HepG2 (cell line): ENCODE measurements around the gene RSAD2. TPM values are rescaled to one million over a fixed set of nuclear protein-coding genes. Genes with fewer than 3 reads are reported as not detected.
A peak's percentile ranks its signal among the peaks of the same experiment; 100 is the strongest.

Source experiments
- CCDC6 ChIP-seq: sonication (generic); formaldehyde crosslinking; IDR thresholded peaks from 2 replicates; pipeline ENCODE4 v1.8.1; 2022; ENCODE audit warnings: mild to moderate bottlenecking, missing genetic modification reagents, moderate library complexity
- KDM5B ChIP-seq: sonication (generic); formaldehyde crosslinking; IDR thresholded peaks from 2 replicates; pipeline ENCODE4 v1.4.0; 2020; ENCODE audit warnings: missing genetic modification reagents, mild to moderate bottlenecking, borderline replicate concordance
- NCOA1 ChIP-seq: sonication (generic); formaldehyde crosslinking; IDR thresholded peaks from 2 replicates; pipeline ENCODE4 v1.9.0; 2021; ENCODE audit warnings: missing genetic modification reagents
- NFRKB ChIP-seq: fragments of 450-650 bp; IDR thresholded peaks from 2 replicates; pipeline ENCODE4 v1.6.1; 2017
- TMF1 ChIP-seq: sonication (generic); formaldehyde crosslinking; IDR thresholded peaks from 2 replicates; pipeline ENCODE4 v1.8.1; 2022; ENCODE audit warnings: low read depth, missing genetic modification reagents
- TP53 ChIP-seq: sonication (generic); formaldehyde crosslinking; conservative IDR thresholded peaks from 2 replicates; pipeline ENCODE4 v1.4.0; 2020; ENCODE audit warnings: missing genetic modification reagents
- ZMYM4 ChIP-seq: sonication (generic); formaldehyde crosslinking; IDR thresholded peaks from 2 replicates; pipeline ENCODE4 v1.8.1; 2023; ENCODE audit warnings: mild to moderate bottlenecking, missing genetic modification reagents
- ZNF138 ChIP-seq: sonication (generic); formaldehyde crosslinking; IDR thresholded peaks from 2 replicates; pipeline ENCODE4 v1.5.0; 2020; ENCODE audit warnings: mild to moderate bottlenecking, low read depth, missing genetic modification reagents
- ZNF605 ChIP-seq: sonication (generic); formaldehyde crosslinking; IDR thresholded peaks from 2 replicates; pipeline ENCODE4 v1.8.0; 2022; ENCODE audit warnings: mild to moderate bottlenecking, missing genetic modification reagents
- ZNF619 ChIP-seq: sonication (generic); formaldehyde crosslinking; IDR thresholded peaks from 2 replicates; pipeline ENCODE4 v1.4.0; 2020; ENCODE audit warnings: mild to moderate bottlenecking, missing genetic modification reagents
- ZNF883 ChIP-seq: sonication (generic); formaldehyde crosslinking; IDR thresholded peaks from 2 replicates; pipeline ENCODE4 v1.5.1; 2020; ENCODE audit warnings: mild to moderate bottlenecking, missing genetic modification reagents; ENCODE audit errors: not compliant biosample characterization
- polyA plus RNA-seq, 8 experiments: library from polyadenylated mRNA; depleted of rRNA in 3 of 8; stranded (reverse) in 7 of 8; unstranded in 1 of 8; fragments of >200 nt; fragmentation: Illumina TruSeq in 4 of 8; extraction: Trizol in 4 of 8; gene quantifications; 2 replicates each; pipeline versions ENCODE4 v1.2.1 to v1.2.3, GENCODE V29; 2011 to 2016; ENCODE audit warnings: low read depth in 4 of 8, missing spikeins in 1 of 8, mixed read lengths in 1 of 8; ENCODE audit not compliant: insufficient read depth in 1 of 8
- total RNA-seq, 5 experiments: library from RNA; depleted of rRNA; stranded (reverse); fragments of >200 nt; fragmentation: Illumina TruSeq; extraction: Trizol; gene quantifications; 2 replicates each; pipeline ENCODE4 v1.2.3, GENCODE V29; 2016; ENCODE audit warnings: low read depth in 1 of 5
- TF ChIP-seq, protein P1 (sequence below): sonication (generic); formaldehyde crosslinking; IDR thresholded peaks from 2 replicates; pipeline ENCODE4 v1.9.0; 2022; ENCODE audit warnings: missing genetic modification reagents, mild to moderate bottlenecking, borderline replicate concordance
- TF ChIP-seq, protein P2 (sequence below): IDR thresholded peaks from 2 replicates; pipeline ENCODE4 v1.6.1; 2016; ENCODE audit warnings: missing compliant biosample characterization, missing genetic modification reagents, borderline replicate concordance
- TF ChIP-seq, protein P3 (sequence below), 2 experiments: sonication (generic) in 1 of 2; formaldehyde crosslinking in 1 of 2; IDR thresholded peaks; 2 replicates each; pipeline versions ENCODE4 v1.5.1 to v1.6.1; 2011 to 2020; ENCODE audit warnings: borderline replicate concordance in 1 of 2, low read depth in 1 of 2, low read length in 1 of 2, mild to moderate bottlenecking in 1 of 2, missing genetic modification reagents in 1 of 2, moderate library complexity in 1 of 2
- TF ChIP-seq, protein P4 (sequence below): sonication (generic); formaldehyde crosslinking; conservative IDR thresholded peaks from 2 replicates; pipeline ENCODE4 v1.4.0; 2020; ENCODE audit warnings: mild to moderate bottlenecking, missing genetic modification reagents, moderate library complexity
- TF ChIP-seq, protein P5 (sequence below): sonication (generic); formaldehyde crosslinking; IDR thresholded peaks from 2 replicates; pipeline ENCODE4 v1.4.0; 2020; ENCODE audit warnings: missing genetic modification reagents

The RSAD2 gene
- total and polyA plus RNA-seq, 2 of the 13 experiments (the other 11 are each of a cell fraction or from before 2014, with no cell fraction given) = 0.11 TPM; not detected in 1

DNA sequence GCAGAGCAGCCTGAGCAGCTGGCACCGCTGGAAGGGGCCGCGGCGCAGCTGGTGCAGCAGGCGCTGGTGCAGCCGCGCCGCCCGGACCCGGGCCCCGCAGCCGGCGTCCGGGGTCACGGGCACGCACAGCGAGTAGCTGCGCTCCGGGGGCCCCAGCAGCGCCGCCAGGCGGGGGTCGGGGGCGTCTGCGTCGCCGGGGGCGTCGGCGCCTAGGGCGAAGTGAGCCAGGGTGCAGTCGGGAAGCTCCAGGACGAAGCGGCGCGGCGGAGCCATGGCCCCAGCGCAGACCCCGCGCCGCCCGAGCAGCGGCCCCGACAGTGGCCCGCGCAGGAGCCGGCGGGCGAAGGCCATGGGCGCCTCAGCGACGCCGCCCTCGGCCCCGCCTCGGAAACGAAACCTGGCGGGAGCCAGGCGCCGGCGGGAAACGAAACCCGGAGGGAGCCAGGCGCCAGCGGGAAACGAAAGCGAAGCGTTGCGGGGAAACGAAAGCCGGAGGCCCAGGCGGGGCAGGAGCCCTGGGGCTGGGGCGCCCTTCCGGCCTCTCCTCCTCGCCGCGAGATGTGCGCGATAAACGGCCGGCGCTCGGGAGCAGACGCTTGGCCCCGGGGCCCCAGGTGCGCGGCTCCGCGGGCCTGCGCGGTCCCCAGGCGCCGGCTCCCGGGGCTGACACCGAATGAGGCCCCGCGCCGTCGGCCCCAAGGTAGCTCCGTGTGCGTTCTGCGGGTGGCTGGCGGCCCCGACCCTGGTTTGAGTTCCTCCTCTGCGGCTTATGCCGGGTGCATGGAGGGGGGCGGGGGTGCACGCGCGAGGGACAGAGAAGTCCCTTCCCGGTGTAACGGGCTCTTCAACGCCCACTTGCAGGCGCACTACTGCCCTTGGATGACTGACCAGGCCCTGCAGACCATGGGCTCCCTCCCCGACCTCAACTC is 12.0 kb upstream of the RSAD2 start, which contains the start of gene CMPK2 (continued):
- TF ChIP-seq KDM5B (peak; percentile 82), ZMYM4 (peak; percentile 47; the same call in 1 of the 2 replicates), NFRKB (no peak), CCDC6 (no peak; the same call in 1 of the 2 replicates), ZNF619 (CRISPR knock-in tag) (no peak), ZNF605 (CRISPR knock-in tag) (no peak), TMF1 (CRISPR knock-in tag) (0 out of 2 replicates have a peak, but pooled peaks have one; percentile 57), ZNF883 (peak; percentile 71), TP53 (CRISPR knock-in tag) (no peak; the same call in 1 of the 2 replicates), NCOA1 (no peak), ZNF138 (no peak)
- TF ChIP-seq, protein P1, sequence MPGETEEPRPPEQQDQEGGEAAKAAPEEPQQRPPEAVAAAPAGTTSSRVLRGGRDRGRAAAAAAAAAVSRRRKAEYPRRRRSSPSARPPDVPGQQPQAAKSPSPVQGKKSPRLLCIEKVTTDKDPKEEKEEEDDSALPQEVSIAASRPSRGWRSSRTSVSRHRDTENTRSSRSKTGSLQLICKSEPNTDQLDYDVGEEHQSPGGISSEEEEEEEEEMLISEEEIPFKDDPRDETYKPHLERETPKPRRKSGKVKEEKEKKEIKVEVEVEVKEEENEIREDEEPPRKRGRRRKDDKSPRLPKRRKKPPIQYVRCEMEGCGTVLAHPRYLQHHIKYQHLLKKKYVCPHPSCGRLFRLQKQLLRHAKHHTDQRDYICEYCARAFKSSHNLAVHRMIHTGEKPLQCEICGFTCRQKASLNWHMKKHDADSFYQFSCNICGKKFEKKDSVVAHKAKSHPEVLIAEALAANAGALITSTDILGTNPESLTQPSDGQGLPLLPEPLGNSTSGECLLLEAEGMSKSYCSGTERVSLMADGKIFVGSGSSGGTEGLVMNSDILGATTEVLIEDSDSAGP (CRISPR knock-in tag) = peak; percentile 67; the same call in 1 of the 2 replicates
- TF ChIP-seq, protein P2, sequence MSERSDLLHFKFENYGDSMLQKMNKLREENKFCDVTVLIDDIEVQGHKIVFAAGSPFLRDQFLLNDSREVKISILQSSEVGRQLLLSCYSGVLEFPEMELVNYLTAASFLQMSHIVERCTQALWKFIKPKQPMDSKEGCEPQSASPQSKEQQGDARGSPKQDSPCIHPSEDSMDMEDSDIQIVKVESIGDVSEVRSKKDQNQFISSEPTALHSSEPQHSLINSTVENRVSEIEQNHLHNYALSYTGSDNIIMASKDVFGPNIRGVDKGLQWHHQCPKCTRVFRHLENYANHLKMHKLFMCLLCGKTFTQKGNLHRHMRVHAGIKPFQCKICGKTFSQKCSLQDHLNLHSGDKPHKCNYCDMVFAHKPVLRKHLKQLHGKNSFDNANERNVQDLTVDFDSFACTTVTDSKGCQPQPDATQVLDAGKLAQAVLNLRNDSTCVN (CRISPR knock-in tag) = no peak
- TF ChIP-seq, protein P3, sequence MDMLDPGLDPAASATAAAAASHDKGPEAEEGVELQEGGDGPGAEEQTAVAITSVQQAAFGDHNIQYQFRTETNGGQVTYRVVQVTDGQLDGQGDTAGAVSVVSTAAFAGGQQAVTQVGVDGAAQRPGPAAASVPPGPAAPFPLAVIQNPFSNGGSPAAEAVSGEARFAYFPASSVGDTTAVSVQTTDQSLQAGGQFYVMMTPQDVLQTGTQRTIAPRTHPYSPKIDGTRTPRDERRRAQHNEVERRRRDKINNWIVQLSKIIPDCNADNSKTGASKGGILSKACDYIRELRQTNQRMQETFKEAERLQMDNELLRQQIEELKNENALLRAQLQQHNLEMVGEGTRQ (IDR thresholded peaks at IDR 0.05; ENCODE audit: low read depth, low read length) = no peak
- TF ChIP-seq, protein P3 (CRISPR knock-in tag; IDR thresholded peaks at IDR 0.05; ENCODE audit: borderline replicate concordance) = no peak
- TF ChIP-seq, protein P4, sequence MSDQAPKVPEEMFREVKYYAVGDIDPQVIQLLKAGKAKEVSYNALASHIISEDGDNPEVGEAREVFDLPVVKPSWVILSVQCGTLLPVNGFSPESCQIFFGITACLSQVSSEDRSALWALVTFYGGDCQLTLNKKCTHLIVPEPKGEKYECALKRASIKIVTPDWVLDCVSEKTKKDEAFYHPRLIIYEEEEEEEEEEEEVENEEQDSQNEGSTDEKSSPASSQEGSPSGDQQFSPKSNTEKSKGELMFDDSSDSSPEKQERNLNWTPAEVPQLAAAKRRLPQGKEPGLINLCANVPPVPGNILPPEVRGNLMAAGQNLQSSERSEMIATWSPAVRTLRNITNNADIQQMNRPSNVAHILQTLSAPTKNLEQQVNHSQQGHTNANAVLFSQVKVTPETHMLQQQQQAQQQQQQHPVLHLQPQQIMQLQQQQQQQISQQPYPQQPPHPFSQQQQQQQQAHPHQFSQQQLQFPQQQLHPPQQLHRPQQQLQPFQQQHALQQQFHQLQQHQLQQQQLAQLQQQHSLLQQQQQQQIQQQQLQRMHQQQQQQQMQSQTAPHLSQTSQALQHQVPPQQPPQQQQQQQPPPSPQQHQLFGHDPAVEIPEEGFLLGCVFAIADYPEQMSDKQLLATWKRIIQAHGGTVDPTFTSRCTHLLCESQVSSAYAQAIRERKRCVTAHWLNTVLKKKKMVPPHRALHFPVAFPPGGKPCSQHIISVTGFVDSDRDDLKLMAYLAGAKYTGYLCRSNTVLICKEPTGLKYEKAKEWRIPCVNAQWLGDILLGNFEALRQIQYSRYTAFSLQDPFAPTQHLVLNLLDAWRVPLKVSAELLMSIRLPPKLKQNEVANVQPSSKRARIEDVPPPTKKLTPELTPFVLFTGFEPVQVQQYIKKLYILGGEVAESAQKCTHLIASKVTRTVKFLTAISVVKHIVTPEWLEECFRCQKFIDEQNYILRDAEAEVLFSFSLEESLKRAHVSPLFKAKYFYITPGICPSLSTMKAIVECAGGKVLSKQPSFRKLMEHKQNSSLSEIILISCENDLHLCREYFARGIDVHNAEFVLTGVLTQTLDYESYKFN (CRISPR knock-in tag) = 0 out of 2 replicates have a peak, but pooled peaks have one; percentile 19
- TF ChIP-seq, protein P5, sequence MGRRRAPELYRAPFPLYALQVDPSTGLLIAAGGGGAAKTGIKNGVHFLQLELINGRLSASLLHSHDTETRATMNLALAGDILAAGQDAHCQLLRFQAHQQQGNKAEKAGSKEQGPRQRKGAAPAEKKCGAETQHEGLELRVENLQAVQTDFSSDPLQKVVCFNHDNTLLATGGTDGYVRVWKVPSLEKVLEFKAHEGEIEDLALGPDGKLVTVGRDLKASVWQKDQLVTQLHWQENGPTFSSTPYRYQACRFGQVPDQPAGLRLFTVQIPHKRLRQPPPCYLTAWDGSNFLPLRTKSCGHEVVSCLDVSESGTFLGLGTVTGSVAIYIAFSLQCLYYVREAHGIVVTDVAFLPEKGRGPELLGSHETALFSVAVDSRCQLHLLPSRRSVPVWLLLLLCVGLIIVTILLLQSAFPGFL (CRISPR knock-in tag) = no peak; the same call in 1 of the 2 replicates
